ES-I3 (cell line): ENCODE results near the gene EEF1AKMT2.

Experiments
- H3K36me3 ChIP-seq: 2 replicates; pipeline ENCODE4 v1.6.1; 2013; ENCODE audit warnings: mild to moderate bottlenecking, low read length, control low read depth, moderate library complexity; ENCODE audit not compliant: insufficient read depth
- H3K4me1 ChIP-seq: 2 replicates; pipeline ENCODE4 v1.6.1; 2013; ENCODE audit warnings: mild to moderate bottlenecking, control low read depth, low read length; ENCODE audit not compliant: insufficient read depth
- H3K9ac ChIP-seq: 2 replicates; pipeline ENCODE4 v1.6.1; 2013; ENCODE audit warnings: low read depth, mild to moderate bottlenecking, low read length, moderate library complexity
- H3K9me3 ChIP-seq: 2 replicates; pipeline ENCODE4 v1.6.1; 2013; ENCODE audit warnings: mild to moderate bottlenecking, low read length, moderate library complexity; ENCODE audit not compliant: control insufficient read depth, insufficient read depth

Gene EEF1AKMT2

DNA sequence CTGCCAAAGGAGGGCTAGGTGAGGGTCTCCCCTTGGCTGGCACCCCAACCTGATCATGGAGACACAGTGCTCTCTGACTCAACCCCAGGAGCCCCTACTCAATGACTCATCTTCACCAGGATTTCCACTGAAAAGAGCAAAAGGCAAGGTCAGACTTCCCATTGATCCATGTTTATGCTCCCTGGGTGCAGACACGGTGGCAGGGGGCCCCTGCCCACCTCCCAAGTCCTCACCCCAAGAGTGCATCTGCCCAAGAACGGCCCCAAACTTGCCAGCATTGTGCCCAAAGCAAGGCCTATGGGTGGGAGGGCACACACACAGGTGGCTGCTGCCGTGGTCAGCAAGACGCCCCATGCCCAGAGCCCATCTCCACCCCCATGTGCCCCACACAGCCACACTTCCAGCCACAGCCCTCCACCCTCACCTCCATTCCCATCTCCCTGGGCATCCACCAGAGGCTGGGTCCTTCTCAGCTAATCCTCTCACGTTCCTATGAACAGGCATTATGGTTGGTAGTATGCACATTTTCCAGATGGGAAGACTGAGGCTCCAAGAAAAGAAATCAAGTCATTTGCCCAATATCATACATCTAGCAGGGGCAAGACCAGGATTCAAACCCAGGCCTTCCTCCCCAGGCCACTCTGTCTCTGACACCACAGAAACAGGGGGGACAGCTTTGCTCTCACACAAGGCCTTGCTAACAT, 78.8 kb downstream of the EEF1AKMT2 start:
- peaks cover 18% of the 10 kb centered on the region for H3K4me1 ChIP-seq
- no peak overlapping the region for H3K9ac ChIP-seq
- H3K36me3 ChIP-seq = no peaks in the 10 kb centered on the region
- H3K9me3 ChIP-seq = no peaks in the 10 kb centered on the region

DNA sequence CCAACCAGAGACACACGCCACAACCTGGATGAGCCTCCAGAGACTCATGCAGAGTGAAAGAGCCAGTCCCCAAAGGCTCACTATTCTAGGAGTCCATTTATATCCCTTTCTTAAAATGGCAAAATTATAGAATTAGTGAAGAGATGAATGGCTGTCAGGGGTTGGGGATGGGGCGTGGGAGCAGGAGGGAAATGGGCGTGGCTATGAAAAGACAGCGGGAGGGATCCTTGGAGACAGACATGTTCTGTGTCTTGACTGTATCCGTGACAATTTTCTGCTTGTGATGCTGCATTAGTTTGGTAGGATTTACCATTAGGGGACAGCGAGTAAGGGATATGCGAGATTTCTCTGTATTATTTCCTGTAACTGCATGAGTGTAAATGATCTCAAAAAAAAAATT, 80.5 kb downstream of the EEF1AKMT2 start:
- Histone ChIP-seq H3K9ac (no peak overlapping the region), H3K36me3 (no peaks in the 10 kb centered on the region), H3K9me3 (no peaks in the 10 kb centered on the region), H3K4me1 (peaks cover 18% of the 10 kb centered on the region)

DNA sequence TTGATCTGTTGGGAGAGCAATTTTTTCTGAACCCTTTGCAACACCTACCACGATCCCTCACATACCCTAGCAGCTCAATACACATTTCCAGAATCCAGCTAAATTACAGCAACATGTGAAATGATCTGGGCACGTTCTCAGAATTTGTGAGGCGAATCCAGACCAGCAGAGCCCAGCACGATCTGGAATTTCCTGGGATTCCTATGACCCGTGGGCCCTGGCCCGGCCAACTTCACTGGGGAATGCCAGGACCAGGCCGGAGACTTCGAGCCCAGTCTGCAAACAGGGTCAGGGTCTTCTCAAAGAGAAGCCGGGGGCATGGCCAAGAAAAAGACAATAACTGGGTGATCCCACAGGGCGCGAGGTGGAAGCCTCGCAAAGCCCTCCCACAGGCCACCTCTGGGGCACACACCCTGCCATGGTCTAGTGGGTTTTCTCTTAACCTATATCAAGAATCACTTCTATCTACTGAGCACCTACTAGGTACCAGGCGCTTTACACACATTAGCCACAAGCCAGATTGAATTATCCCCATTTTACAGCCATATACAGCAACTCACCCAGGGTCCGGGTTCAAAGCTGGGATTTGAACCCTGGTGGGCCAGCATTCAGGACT, 81.3 kb downstream of the EEF1AKMT2 start:
- H3K4me1 ChIP-seq = peaks cover 21% of the 10 kb centered on the region
- no peak overlapping the region for H3K9ac ChIP-seq
- no peaks in the 10 kb centered on the region for H3K36me3 ChIP-seq
- no peaks in the 10 kb centered on the region for H3K9me3 ChIP-seq

DNA sequence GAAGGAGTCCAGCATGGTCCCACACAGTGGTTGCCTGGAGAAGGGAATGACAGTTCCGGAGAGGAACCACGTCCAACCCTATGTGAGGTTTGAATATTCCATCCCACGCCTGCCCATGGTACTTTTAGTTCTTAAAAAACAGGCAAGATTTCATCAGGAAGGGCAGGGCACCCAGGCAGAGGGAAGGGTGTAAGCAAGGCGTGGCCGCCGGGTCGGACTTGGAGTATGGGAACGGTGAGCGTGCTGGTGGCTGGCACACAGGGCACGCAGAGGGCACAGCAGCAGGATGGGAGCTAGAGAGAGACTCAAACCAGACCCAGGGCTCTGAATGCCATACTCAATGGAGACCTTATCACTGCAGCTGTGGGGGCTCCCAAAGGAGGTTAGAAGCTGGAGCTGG, 81.8 kb downstream of the EEF1AKMT2 start:
- Histone ChIP-seq H3K9me3 (no peaks in the 10 kb centered on the region), H3K36me3 (no peaks in the 10 kb centered on the region), H3K9ac (no peak overlapping the region), H3K4me1 (peaks cover 26% of the 10 kb centered on the region)

DNA sequence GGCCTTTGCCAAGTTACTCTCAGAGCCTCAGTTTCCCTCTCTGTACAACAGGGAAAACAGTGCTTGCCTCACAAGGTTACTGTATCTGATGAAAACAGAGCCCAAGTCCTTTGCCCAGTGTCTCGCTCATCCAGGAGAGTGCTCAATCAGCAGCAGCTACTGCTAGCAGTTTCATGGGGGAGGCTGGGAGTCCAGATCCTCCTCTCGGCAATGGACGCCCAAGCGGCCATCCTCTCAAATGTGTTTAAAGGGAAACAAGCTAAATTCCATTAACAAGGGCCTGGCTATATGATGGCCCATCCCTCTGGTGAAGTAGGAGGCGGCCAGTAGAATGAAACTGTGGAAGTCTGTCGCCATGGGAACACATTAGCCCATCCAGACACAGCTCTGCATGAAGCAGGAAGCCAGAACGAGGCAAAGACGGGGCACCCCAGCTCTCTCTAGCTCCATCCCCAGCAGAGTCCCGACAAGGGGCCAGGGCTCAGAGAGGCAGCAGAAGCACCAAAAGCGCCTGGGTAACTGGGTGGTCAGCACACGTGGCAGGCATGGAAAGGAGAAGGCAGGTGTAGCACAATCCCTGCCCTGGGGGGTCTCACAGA, 82.7 kb downstream of the EEF1AKMT2 start:
- Histone ChIP-seq H3K36me3 (no peaks in the 10 kb centered on the region), H3K9ac (no peak overlapping the region), H3K9me3 (no peaks in the 10 kb centered on the region), H3K4me1 (peaks cover 27% of the 10 kb centered on the region)

DNA sequence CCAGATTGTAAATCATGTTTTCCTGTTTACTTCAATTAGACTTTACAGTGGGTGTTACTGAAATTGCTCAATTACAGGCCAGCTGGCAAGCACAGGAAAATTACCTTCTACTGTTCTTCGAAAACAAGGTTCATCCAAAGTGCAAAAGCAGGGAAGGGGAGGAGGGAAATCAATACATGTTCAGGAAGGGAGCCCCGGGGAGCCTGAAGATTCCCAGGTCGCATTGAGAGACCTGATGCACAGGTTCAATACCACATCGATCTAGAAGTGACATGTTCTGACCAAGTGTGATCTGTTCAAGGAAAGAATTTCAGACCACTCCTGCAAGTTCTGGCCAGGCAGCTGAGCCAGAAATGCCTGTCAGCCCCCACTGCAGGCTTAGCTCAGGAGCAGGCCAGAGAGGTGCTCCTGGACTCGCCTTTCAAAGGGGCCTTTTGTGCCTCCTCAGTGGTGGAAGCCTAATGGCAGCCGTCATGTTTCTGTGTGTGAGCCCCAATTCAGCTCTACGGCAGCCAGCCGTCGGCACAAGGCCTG, 83.4 kb downstream of the EEF1AKMT2 start:
- Histone ChIP-seq H3K4me1 (peaks cover 24% of the 10 kb centered on the region), H3K9ac (no peak overlapping the region), H3K36me3 (no peaks in the 10 kb centered on the region; the same call in 1 of the 2 replicates), H3K9me3 (no peaks in the 10 kb centered on the region)
